IMR-90 (cell line): ENCODE data around the gene IGSF8. TPM values are rescaled to one million over a fixed set of nuclear protein-coding genes. Genes with fewer than 3 reads are reported as not detected.

Source experiments
- ATAC-seq: fragments of 200-7000 bp; cut with Tn5 transposase; 2 replicates; pipeline ENCODE4 v1.9.1; 2020; ENCODE audit warnings: low read depth, mild to moderate bottlenecking, moderate library complexity
- BruUV-seq: library from RNA; stranded (reverse); fragments of 400-500 nt; replicated peaks from 2 replicates; lab custom pipeline; 2021; lab: Mats Ljungman, UMichigan
- CTCF ChIA-PET: fragments of 300-600 bp; formaldehyde crosslinking; extraction: SDS; loops from one replicate; lab custom pipeline; 2021; ENCODE audit warnings: antibody characterized with exemption; lab: Yijun Ruan, JAX
- POLR2A ChIA-PET: fragments of 300-600 bp; sonication (Branson Sonifier 250); formaldehyde crosslinking; loops from one replicate; lab custom pipeline; 2022; ENCODE audit warnings: antibody characterized with exemption; ENCODE audit not compliant: unreplicated experiment; lab: Charles Lee
- DNase-seq: peaks from one replicate; pipeline ENCODE4 v3.0.0; 2013
- H2AFZ ChIP-seq: replicated peaks from 2 replicates; pipeline ENCODE3; 2013; ENCODE audit warnings: low read length, mild to moderate bottlenecking; ENCODE audit not compliant: poor library complexity
- H2AK5ac ChIP-seq: 2 replicates; pipeline ENCODE4 v1.6.1; 2013; ENCODE audit warnings: low read depth, low read length, inconsistent platforms
- H2AK9ac ChIP-seq: replicated peaks from 2 replicates; pipeline ENCODE3; 2013; ENCODE audit warnings: mild to moderate bottlenecking, low read depth, low read length, moderate library complexity; ENCODE audit not compliant: poor library complexity
- H2BK120ac ChIP-seq: 2 replicates; pipeline ENCODE4 v1.6.1; 2013; ENCODE audit warnings: low read depth, low read length, inconsistent platforms
- H2BK15ac ChIP-seq: 3 replicates; pipeline ENCODE4 v1.6.1; 2013; ENCODE audit warnings: low read depth, low read length, inconsistent platforms
- H2BK20ac ChIP-seq: 2 replicates; pipeline ENCODE4 v1.6.1; 2013; ENCODE audit warnings: low read depth, mild to moderate bottlenecking, inconsistent platforms, low read length, moderate library complexity
- H2BK5ac ChIP-seq: 2 replicates; pipeline ENCODE4 v1.6.1; 2013; ENCODE audit warnings: mild to moderate bottlenecking, low read depth, low read length, inconsistent platforms; ENCODE audit not compliant: poor library complexity, severe bottlenecking
- H3K14ac ChIP-seq: replicated peaks from 2 replicates; pipeline ENCODE4 v1.6.1; 2013; ENCODE audit warnings: low read depth, low read length, inconsistent platforms
- H3K18ac ChIP-seq: 2 replicates; pipeline ENCODE4 v1.6.1; 2013; ENCODE audit warnings: low read depth, low read length, control low read depth
- H3K23ac ChIP-seq: 2 replicates; pipeline ENCODE4 v1.6.1; 2013; ENCODE audit warnings: low read depth, low read length, inconsistent platforms
- H3K27ac ChIP-seq: 2 replicates; pipeline ENCODE4 v1.5.1; 2013; ENCODE audit warnings: mild to moderate bottlenecking, control low read depth, low read length; ENCODE audit not compliant: insufficient read depth
- H3K27me3 ChIP-seq: 2 replicates; pipeline ENCODE4 v1.6.1; 2013; ENCODE audit warnings: low read length; ENCODE audit not compliant: control insufficient read depth, insufficient read depth
- H3K36me3 ChIP-seq: 2 replicates; pipeline ENCODE4 v1.6.1; 2013; ENCODE audit warnings: low read length, mixed read lengths; ENCODE audit not compliant: control insufficient read depth, insufficient read depth
- H3K4ac ChIP-seq: 2 replicates; pipeline ENCODE4 v1.6.1; 2013; ENCODE audit warnings: low read depth, low read length, inconsistent platforms
- H3K4me1 ChIP-seq: 2 replicates; pipeline ENCODE4 v1.6.1; 2013; ENCODE audit warnings: low read length, mixed read lengths; ENCODE audit not compliant: control insufficient read depth, insufficient read depth
- H3K4me2 ChIP-seq: 2 replicates; pipeline ENCODE4 v1.6.1; 2013; ENCODE audit warnings: low read depth, mild to moderate bottlenecking, control low read depth, low read length, moderate library complexity
- H3K4me3 ChIP-seq: 2 replicates; pipeline ENCODE4 v1.5.1; 2013; ENCODE audit warnings: low read depth, mild to moderate bottlenecking, control low read depth, low read length, moderate library complexity; ENCODE audit not compliant: insufficient read depth
- H3K56ac ChIP-seq: 2 replicates; pipeline ENCODE4 v1.6.1; 2013; ENCODE audit warnings: low read length, inconsistent platforms; ENCODE audit not compliant: insufficient read depth; ENCODE audit errors: extremely low read depth
- H3K79me1 ChIP-seq, 2 experiments: 2 replicates each; pipeline ENCODE4 v1.6.1; 2013; ENCODE audit warnings: low read length in 2 of 2, inconsistent platforms in 1 of 2, low read depth in 1 of 2
- H3K9ac ChIP-seq: 2 replicates; pipeline ENCODE4 v1.6.1; 2013; ENCODE audit warnings: low read depth, low read length, control low read depth
- H3K9me1 ChIP-seq: 2 replicates; pipeline ENCODE4 v1.6.1; 2013; ENCODE audit warnings: low read length, inconsistent platforms; ENCODE audit not compliant: insufficient read depth
- H3K9me3 ChIP-seq: 2 replicates; pipeline ENCODE4 v1.6.1; 2013; ENCODE audit warnings: low read length; ENCODE audit not compliant: control insufficient read depth, insufficient read depth
- H4K20me1 ChIP-seq: 2 replicates; pipeline ENCODE4 v1.6.1; 2013; ENCODE audit warnings: low read length, inconsistent platforms; ENCODE audit not compliant: insufficient read depth
- H4K5ac ChIP-seq: 2 replicates; pipeline ENCODE4 v1.6.1; 2013; ENCODE audit warnings: mild to moderate bottlenecking, low read depth, low read length, control low read depth
- H4K8ac ChIP-seq, 2 experiments: 2 replicates each; pipeline ENCODE4 v1.6.1; 2013; ENCODE audit warnings: low read depth in 2 of 2, low read length in 2 of 2, control low read depth in 1 of 2, inconsistent platforms in 1 of 2
- H4K91ac ChIP-seq: 2 replicates; pipeline ENCODE4 v1.6.1; 2013; ENCODE audit warnings: low read depth, low read length, inconsistent platforms; ENCODE audit not compliant: insufficient read depth
- CEBPB ChIP-seq: IDR thresholded peaks from 2 replicates; pipeline ENCODE4 v1.6.1; 2012; ENCODE audit warnings: low read depth, low read length, improper control_type of control experiment
- MAZ ChIP-seq: IDR thresholded peaks from 2 replicates; pipeline ENCODE4 v1.6.1; 2012; ENCODE audit warnings: low read depth, mild to moderate bottlenecking, low read length, improper control_type of control experiment, moderate library complexity, borderline replicate concordance
- RAD21 ChIP-seq: IDR thresholded peaks from 2 replicates; pipeline ENCODE4 v1.6.1; 2012; ENCODE audit warnings: low read length, improper control_type of control experiment
- WGBS, 2 experiments: methylation state at CpG; one replicate each; pipeline versions ENCODE4 v1.1.5 to v1.1.7; 2013; ENCODE audit warnings: missing lambda C conversion rate in 2 of 2; ENCODE audit not compliant: insufficient read length in 1 of 2; ENCODE audit errors: extremely low coverage in 2 of 2; 5-methylcytosine and 5-hydroxymethylcytosine counted together
- dilution Hi-C: fragments of 300-500 bp; cut with HindIII; formaldehyde crosslinking; loops from one replicate; pipeline ENCODE4 v1.14.3; 2018; ENCODE audit warnings: low sequenced_read_pairs; ENCODE audit not compliant: unreplicated experiment
- in situ Hi-C: fragments of 300-500 bp; cut with MboI; formaldehyde crosslinking; loops from 3 replicates; pipeline ENCODE4 v1.14.3; 2019; ENCODE audit warnings: low sequenced_read_pairs, inconsistent platforms, mixed read lengths
- intact Hi-C: fragments of 100-400 bp; cut with micrococcal nuclease; formaldehyde crosslinking; loops from 2 replicates; pipeline ENCODE4 v1.10.0; 2022
- polyA plus RNA-seq, 3 experiments: library from polyadenylated mRNA; depleted of rRNA; stranded (reverse); fragments of >200 nt; gene quantifications; 2 replicates each; pipeline ENCODE4 v1.2.3, GENCODE V29; 2012; ENCODE audit warnings: low replicate concordance in 1 of 3
- total RNA-seq: library from RNA; depleted of rRNA; stranded (reverse); fragments of >200 nt; gene quantifications from 2 replicates; pipeline ENCODE4 v1.2.3, GENCODE V29; 2012

Gene IGSF8
- total and polyA plus RNA-seq, 2 of the 4 experiments (the other 2 are of a cell fraction), result 8.8 to 25.2 TPM

DNA sequence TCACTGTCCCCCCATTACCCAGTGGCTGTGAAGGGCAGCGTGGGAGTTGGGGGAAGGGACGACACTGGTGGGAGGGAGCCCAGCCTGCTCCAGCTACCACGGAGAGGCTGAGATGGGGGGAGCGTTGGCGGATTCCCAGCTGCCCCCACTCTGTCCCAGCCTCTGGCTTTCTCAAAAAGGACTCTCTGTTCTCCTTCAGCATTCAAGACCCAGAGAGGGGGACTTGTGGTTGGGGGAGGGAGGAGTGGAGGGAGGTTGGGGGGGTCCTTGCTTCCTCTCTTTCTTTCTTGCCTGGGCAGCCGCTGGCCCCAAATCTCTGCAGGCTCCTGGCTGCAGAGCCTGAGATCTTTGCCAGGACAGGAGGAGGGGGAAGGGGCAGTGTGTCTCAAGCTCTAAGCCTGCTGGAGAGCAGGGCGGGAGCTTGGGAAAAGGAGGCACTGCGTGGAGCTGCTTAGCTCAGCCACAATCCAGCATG lies 19.3 kb upstream of the IGSF8 start:
- no TSS peak for BruUV-seq
- no peak overlapping the region for H2AFZ ChIP-seq
- H3K9me3 ChIP-seq, result no peaks in the 10 kb centered on the region
- peaks cover 46% of the 10 kb centered on the region for H3K27me3 ChIP-seq
- DNase-seq, result peak; percentile 31
- no peaks in the 10 kb centered on the region for H3K36me3 ChIP-seq
- peak overlapping the region; percentile 6; the same call in 1 of the 2 replicates for H3K18ac ChIP-seq
- H3K14ac ChIP-seq, result no peak overlapping the region
- no peaks in the 10 kb centered on the region for H3K79me1 ChIP-seq
- H3K4me2 ChIP-seq, result no peak overlapping the region; the same call in 1 of the 2 replicates
- H3K27ac ChIP-seq, result no peak overlapping the region
- no peak overlapping the region for H3K56ac ChIP-seq
- no peak overlapping the region; the same call in 1 of the 2 replicates for H2BK120ac ChIP-seq
- no CpG with 5 or more reads among the region's 8 CpGs for WGBS, 2 experiments
- intact Hi-C loops (no loop called here), dilution Hi-C loops (no loop called here), in situ Hi-C loops (no loop called here)
- peak; percentile 77 for ATAC-seq
- no peak overlapping the region for H3K9ac ChIP-seq
- peak overlapping the region; percentile 38; the same call in 1 of the 2 replicates for H4K91ac ChIP-seq
- peak overlapping the region; percentile 37; the same call in 1 of the 2 replicates for H3K23ac ChIP-seq
- peaks cover 15% of the 10 kb centered on the region; the same call in 1 of the 2 replicates for H3K4me1 ChIP-seq
- TF ChIP-seq CEBPB (no peak), MAZ (no peak), RAD21 (no peak)
- H2BK20ac ChIP-seq, result no peak overlapping the region
- H4K8ac ChIP-seq, result no peak overlapping the region
- no peaks in the 10 kb centered on the region for H4K20me1 ChIP-seq
- H2BK5ac ChIP-seq, result no peak overlapping the region
- H2BK15ac ChIP-seq, result no peak overlapping the region
- H3K4ac ChIP-seq, result peak overlapping the region; percentile 43; the same call in 1 of the 2 replicates
- CTCF ChIA-PET, result interaction anchor here (0.6 kb wide), 1 partner anchor 45 kb away, joined by 6 read pairs; no protein-coding TSS in a partner anchor
- POLR2A ChIA-PET, result no interaction called here
- H3K4me3 ChIP-seq, result no peak overlapping the region
- no peak overlapping the region for H2AK5ac ChIP-seq
- no peak overlapping the region for H2AK9ac ChIP-seq
- H3K9me1 ChIP-seq, result no peaks in the 10 kb centered on the region; the same call in 1 of the 2 replicates
- peak overlapping the region; percentile 21; the same call in 1 of the 2 replicates for H4K5ac ChIP-seq
